ENCODE results near the gene PSME1. TPM values are rescaled to one million over a fixed set of nuclear protein-coding genes. Genes with fewer than 3 reads are reported as not detected.

The PSME1 gene
- total and polyA plus RNA-seq, 4 donors = 125 to 311 (median 239) TPM

GRCh38 chr14:24093207-24093900, 42.6 kb upstream of the PSME1 start:
- peak overlapping the region; percentile 2 to 38 for H3K27ac ChIP-seq (ENCODE audit: low read depth in 1 of 2, low read length in 1 of 2)
- peaks cover 0 to 17% (median 6%) of the 10 kb centered on the region in 5 donors for H3K4me1 ChIP-seq (ENCODE audit: control insufficient read depth in 5 of 5, insufficient read depth in 5 of 5, low read length in 5 of 5)
- WGBS, 2 donors = 83 to 84% methylated on average over 19 of the region's 19 CpGs
- no peak for DNase-seq
- no peak overlapping the region for H3K4me3 ChIP-seq
- H3K36me3 ChIP-seq (ENCODE audit: control insufficient read depth in 4 of 4, insufficient read depth in 4 of 4, low read length in 4 of 4) = peaks cover 0 to 4% (median 0%) of the 10 kb centered on the region in 4 donors
- ATAC-seq (ENCODE audit: insufficient read depth, low FRiP score) = no peak
- no peaks in the 10 kb centered on the region for H3K27me3 ChIP-seq (ENCODE audit: control insufficient read depth in 3 of 3, insufficient read depth in 3 of 3, low read length in 2 of 3)
- TF ChIP-seq, protein P1, sequence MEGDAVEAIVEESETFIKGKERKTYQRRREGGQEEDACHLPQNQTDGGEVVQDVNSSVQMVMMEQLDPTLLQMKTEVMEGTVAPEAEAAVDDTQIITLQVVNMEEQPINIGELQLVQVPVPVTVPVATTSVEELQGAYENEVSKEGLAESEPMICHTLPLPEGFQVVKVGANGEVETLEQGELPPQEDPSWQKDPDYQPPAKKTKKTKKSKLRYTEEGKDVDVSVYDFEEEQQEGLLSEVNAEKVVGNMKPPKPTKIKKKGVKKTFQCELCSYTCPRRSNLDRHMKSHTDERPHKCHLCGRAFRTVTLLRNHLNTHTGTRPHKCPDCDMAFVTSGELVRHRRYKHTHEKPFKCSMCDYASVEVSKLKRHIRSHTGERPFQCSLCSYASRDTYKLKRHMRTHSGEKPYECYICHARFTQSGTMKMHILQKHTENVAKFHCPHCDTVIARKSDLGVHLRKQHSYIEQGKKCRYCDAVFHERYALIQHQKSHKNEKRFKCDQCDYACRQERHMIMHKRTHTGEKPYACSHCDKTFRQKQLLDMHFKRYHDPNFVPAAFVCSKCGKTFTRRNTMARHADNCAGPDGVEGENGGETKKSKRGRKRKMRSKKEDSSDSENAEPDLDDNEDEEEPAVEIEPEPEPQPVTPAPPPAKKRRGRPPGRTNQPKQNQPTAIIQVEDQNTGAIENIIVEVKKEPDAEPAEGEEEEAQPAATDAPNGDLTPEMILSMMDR (IDR thresholded peaks at IDR 0.05; ENCODE audit: control extremely low read depth, extremely low read depth) = no peak
- peak overlapping the region in 1 of 2 donors; percentile 42 for H3K9ac ChIP-seq (ENCODE audit: insufficient read depth in 1 of 2, low read length in 2 of 2)
- H3K9me3 ChIP-seq (ENCODE audit: control insufficient read depth in 4 of 4, insufficient read depth in 3 of 4, low read length in 3 of 4) = no peaks in the 10 kb centered on the region

GRCh38 chr14:24093901-24094840, 41.8 kb upstream of the PSME1 start, which contains the start of gene PCK2:
TSS of gene PCK2 (plus strand) at chr14:24094311. CDS start at chr14:24094406, 95 bp downstream.
- H3K9me3 ChIP-seq (ENCODE audit: control insufficient read depth in 4 of 4, insufficient read depth in 3 of 4, low read length in 3 of 4) = no peaks in the 10 kb centered on the region
- peaks cover 0 to 12% (median 0%) of the 10 kb centered on the region in 4 donors for H3K36me3 ChIP-seq (ENCODE audit: control insufficient read depth in 4 of 4, insufficient read depth in 4 of 4, low read length in 4 of 4)
- TF ChIP-seq, protein P1 (IDR thresholded peaks at IDR 0.05; ENCODE audit: control extremely low read depth, extremely low read depth) = no peak
- H3K27ac ChIP-seq (ENCODE audit: low read depth in 1 of 2, low read length in 1 of 2) = peak within 1 kb of the TSS; percentile 88 to 98
- peak within 1 kb of the TSS; percentile 66 to 78 for H3K9ac ChIP-seq (ENCODE audit: insufficient read depth in 1 of 2, low read length in 2 of 2)
- H3K27me3 ChIP-seq (ENCODE audit: control insufficient read depth in 3 of 3, insufficient read depth in 3 of 3, low read length in 2 of 3) = no peaks in the 10 kb centered on the region
- DNase-seq (peak; percentile 88 to 94 (median 94)), ATAC-seq (ENCODE audit: insufficient read depth, low FRiP score) (peak; percentile 94)
- H3K4me1 ChIP-seq (ENCODE audit: control insufficient read depth in 5 of 5, insufficient read depth in 5 of 5, low read length in 5 of 5) = peaks cover 0 to 17% (median 6%) of the 10 kb centered on the region in 5 donors
- H3K4me3 ChIP-seq = peak within 1 kb of the TSS; percentile 71
- WGBS, 2 donors = 1% methylated on average over 54 to 68 of the region's 68 CpGs

DNA sequence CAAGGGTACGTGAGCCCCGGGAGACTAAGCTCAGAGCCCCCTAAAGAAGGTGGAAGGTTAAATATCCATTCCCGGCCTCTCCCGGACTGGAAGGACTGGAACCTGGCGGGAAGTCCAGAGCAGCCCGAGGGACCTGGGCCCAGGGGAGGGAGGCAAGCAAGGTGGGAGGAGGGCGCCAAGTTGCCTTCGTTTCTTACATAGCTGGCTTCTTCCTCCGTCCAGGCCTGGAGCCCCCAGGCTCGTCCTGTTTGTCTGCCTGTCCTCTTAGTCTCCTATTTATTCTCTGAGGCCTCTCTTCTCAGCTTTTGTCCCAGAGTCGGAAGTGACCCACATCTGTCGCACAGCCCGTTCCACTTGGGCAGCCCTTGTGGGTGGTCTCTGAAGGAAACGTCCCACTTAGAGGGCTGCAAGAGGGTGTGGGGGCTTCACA, 41.1 kb upstream of the PSME1 start:
- peak in 2 of 3 donors; percentile 47 to 64 for DNase-seq
- Histone ChIP-seq H3K36me3 (ENCODE audit: control insufficient read depth in 4 of 4, insufficient read depth in 4 of 4, low read length in 4 of 4) (peaks cover 0 to 15% (median under 1%) of the 10 kb centered on the region in 4 donors), H3K27me3 (ENCODE audit: control insufficient read depth in 3 of 3, insufficient read depth in 3 of 3, low read length in 2 of 3) (no peaks in the 10 kb centered on the region), H3K9ac (ENCODE audit: insufficient read depth in 1 of 2, low read length in 2 of 2) (peak overlapping the region; percentile 66 to 78), H3K9me3 (ENCODE audit: control insufficient read depth in 4 of 4, insufficient read depth in 3 of 4, low read length in 3 of 4) (no peaks in the 10 kb centered on the region), H3K4me3 (peak overlapping the region; percentile 71), H3K4me1 (ENCODE audit: control insufficient read depth in 5 of 5, insufficient read depth in 5 of 5, low read length in 5 of 5) (peaks cover 0 to 17% (median 6%) of the 10 kb centered on the region in 5 donors), H3K27ac (ENCODE audit: low read depth in 1 of 2, low read length in 1 of 2) (peak overlapping the region; percentile 88 to 98)
- WGBS, 2 donors = 2 to 4% methylated on average over 14 of the region's 14 CpGs
- no peak for ATAC-seq (ENCODE audit: insufficient read depth, low FRiP score)
- TF ChIP-seq, protein P1 (IDR thresholded peaks at IDR 0.05; ENCODE audit: control extremely low read depth, extremely low read depth) = no peak
